Astrocyte (in vitro differentiated cells and primary cell): ENCODE measurements around the gene KCTD10. TPM values are rescaled to one million over a fixed set of nuclear protein-coding genes. Genes with fewer than 3 reads are reported as not detected.

Experiments
- DNase-seq: peaks from one replicate; pipeline ENCODE4 v3.0.0-alpha.2; 2010; ENCODE audit warnings: low read depth
- FAIRE-seq: peaks from 2 replicates; lab custom pipeline; 2011; peaks lifted over from hg19 to GRCh38; lab: Jason Lieb, UNC
- H2AFZ ChIP-seq: 2 replicates; pipeline ENCODE4 v1.6.0; 2012; ENCODE audit warnings: low read depth, low read length, inconsistent platforms
- H3K27ac ChIP-seq: 2 replicates; pipeline ENCODE4 v1.5.1; 2011; ENCODE audit warnings: low read depth, low read length, inconsistent platforms
- H3K27me3 ChIP-seq: 2 replicates; pipeline ENCODE4 v1.6.0; 2011; ENCODE audit warnings: low read length, inconsistent platforms; ENCODE audit not compliant: insufficient read depth
- H3K36me3 ChIP-seq: 2 replicates; pipeline ENCODE4 v1.5.1; 2011; ENCODE audit warnings: low read length, inconsistent platforms; ENCODE audit not compliant: insufficient read depth
- H3K4me1 ChIP-seq: 2 replicates; pipeline ENCODE4 v1.5.1; 2011; ENCODE audit warnings: low read length, inconsistent platforms; ENCODE audit not compliant: insufficient read depth
- H3K4me2 ChIP-seq: 2 replicates; pipeline ENCODE4 v1.6.0; 2012; ENCODE audit warnings: low read length, inconsistent platforms
- H3K4me3 ChIP-seq: 2 replicates; pipeline ENCODE4 v1.5.1; 2011; ENCODE audit warnings: low read depth, mild to moderate bottlenecking, low read length, inconsistent platforms; ENCODE audit not compliant: insufficient read depth
- H3K79me2 ChIP-seq: 2 replicates; pipeline ENCODE4 v1.6.0; 2012; ENCODE audit warnings: mild to moderate bottlenecking, low read length, inconsistent platforms; ENCODE audit not compliant: insufficient read depth
- H3K9ac ChIP-seq: 2 replicates; pipeline ENCODE4 v1.6.0; 2012; ENCODE audit warnings: mild to moderate bottlenecking, low read length, inconsistent platforms
- H3K9me3 ChIP-seq: 2 replicates; pipeline ENCODE4 v1.5.1; 2012; ENCODE audit warnings: low read depth, mild to moderate bottlenecking, low read length, inconsistent platforms; ENCODE audit not compliant: insufficient read depth
- H4K20me1 ChIP-seq: 2 replicates; pipeline ENCODE4 v1.6.0; 2012; ENCODE audit warnings: low read length, inconsistent platforms; ENCODE audit not compliant: insufficient read depth
- H3K27ac Mint-ChIP-seq: one replicate; pipeline ENCODE4 v1.8.0; 2021; ENCODE audit warnings: mild to moderate bottlenecking, mixed read lengths; ENCODE audit not compliant: unreplicated experiment
- H3K27me3 Mint-ChIP-seq: one replicate; pipeline ENCODE4 v1.8.0; 2021; ENCODE audit warnings: low read depth, mixed read lengths; ENCODE audit not compliant: unreplicated experiment
- H3K36me3 Mint-ChIP-seq: one replicate; pipeline ENCODE4 v1.8.0; 2021; ENCODE audit warnings: low read depth, mixed read lengths; ENCODE audit not compliant: unreplicated experiment
- H3K4me1 Mint-ChIP-seq: one replicate; pipeline ENCODE4 v1.8.0; 2021; ENCODE audit warnings: low read depth, mixed read lengths; ENCODE audit not compliant: unreplicated experiment
- H3K4me3 Mint-ChIP-seq: one replicate; pipeline ENCODE4 v1.8.0; 2021; ENCODE audit warnings: mild to moderate bottlenecking, moderate library complexity, mixed read lengths; ENCODE audit not compliant: unreplicated experiment
- H3K9me3 Mint-ChIP-seq: one replicate; pipeline ENCODE4 v1.8.0; 2021; ENCODE audit warnings: mild to moderate bottlenecking, mixed read lengths; ENCODE audit not compliant: unreplicated experiment
- CTCF ChIP-seq: IDR thresholded peaks from 2 replicates; pipeline ENCODE4 v1.5.1; 2011; ENCODE audit warnings: low read depth, mild to moderate bottlenecking, inconsistent platforms, low read length, moderate library complexity; ENCODE audit not compliant: insufficient read depth
- EZH2 ChIP-seq: IDR thresholded peaks from 2 replicates; pipeline ENCODE4 v1.6.1; 2012; ENCODE audit warnings: mild to moderate bottlenecking, low read length, inconsistent platforms; ENCODE audit not compliant: insufficient read depth
- total RNA-seq: library from RNA; stranded (reverse); gene quantifications from 2 replicates; pipeline ENCODE4 v1.2.1, GENCODE V29; 2021

Gene KCTD10
- total RNA-seq, 1 donor from 2014 or later: 118 TPM

- H3K9me3 ChIP-seq: no peaks in the 10 kb centered on the region
- Mint-ChIP-seq H3K27me3 (no peaks in the 10 kb centered on the region), H3K27ac (no peak overlapping the region), H3K36me3 (peaks cover 24% of the 10 kb centered on the region), H3K4me1 (peaks cover 8% of the 10 kb centered on the region), H3K9me3 (no peaks in the 10 kb centered on the region), H3K4me3 (no peak overlapping the region)
- H2AFZ ChIP-seq: no peak overlapping the region
- no peaks in the 10 kb centered on the region for H3K79me2 ChIP-seq
- no peak overlapping the region for H3K4me2 ChIP-seq
- no peaks in the 10 kb centered on the region for H3K27me3 ChIP-seq
- DNase-seq: no peak
- H3K36me3 ChIP-seq: peaks cover 46% of the 10 kb centered on the region
- no peak overlapping the region for H3K9ac ChIP-seq
- H3K27ac ChIP-seq: no peak overlapping the region
- FAIRE-seq: no peak
- H4K20me1 ChIP-seq: no peaks in the 10 kb centered on the region
- TF ChIP-seq CTCF: no peak
- TF ChIP-seq EZH2: no peak
- H3K4me1 ChIP-seq: no peaks in the 10 kb centered on the region
- no peak overlapping the region for H3K4me3 ChIP-seq
Observed at GRCh38 chr12:109503611-109504010, 26.5 kb upstream of the KCTD10 start.

GRCh38 chr12:109502332-109502731 is 25.2 kb upstream of the KCTD10 start:
- no peak overlapping the region for H3K9ac ChIP-seq
- no peak overlapping the region for H3K27ac ChIP-seq
- Mint-ChIP-seq H3K27ac (no peak overlapping the region), H3K9me3 (no peaks in the 10 kb centered on the region), H3K4me3 (no peak overlapping the region), H3K4me1 (peaks cover 17% of the 10 kb centered on the region), H3K36me3 (peaks cover 25% of the 10 kb centered on the region), H3K27me3 (no peaks in the 10 kb centered on the region)
- DNase-seq (no peak), FAIRE-seq (no peak)
- no peak overlapping the region for H3K4me3 ChIP-seq
- peaks cover 38% of the 10 kb centered on the region for H3K36me3 ChIP-seq
- no peaks in the 10 kb centered on the region for H3K79me2 ChIP-seq
- no peaks in the 10 kb centered on the region for H3K9me3 ChIP-seq
- H4K20me1 ChIP-seq: no peaks in the 10 kb centered on the region
- no peak overlapping the region for H2AFZ ChIP-seq
- H3K4me1 ChIP-seq: peaks cover 10% of the 10 kb centered on the region
- no peak for TF ChIP-seq EZH2
- no peak for TF ChIP-seq CTCF
- H3K27me3 ChIP-seq: no peaks in the 10 kb centered on the region
- no peak overlapping the region for H3K4me2 ChIP-seq

GRCh38 chr12:109501299-109501698 is 24.2 kb upstream of the KCTD10 start:
- no peak overlapping the region for H3K4me3 Mint-ChIP-seq
- Histone ChIP-seq H3K4me1 (peaks cover 10% of the 10 kb centered on the region), H3K36me3 (peaks cover 29% of the 10 kb centered on the region), H3K79me2 (no peaks in the 10 kb centered on the region), H3K9me3 (no peaks in the 10 kb centered on the region), H3K4me3 (no peak overlapping the region), H3K4me2 (no peak overlapping the region), H4K20me1 (no peaks in the 10 kb centered on the region), H2AFZ (no peak overlapping the region), H3K9ac (no peak overlapping the region), H3K27me3 (no peaks in the 10 kb centered on the region), H3K27ac (no peak overlapping the region)
- H3K27ac Mint-ChIP-seq: no peak overlapping the region
- H3K4me1 Mint-ChIP-seq: peaks cover 18% of the 10 kb centered on the region
- FAIRE-seq: no peak
- H3K36me3 Mint-ChIP-seq: peaks cover 25% of the 10 kb centered on the region
- no peak for DNase-seq
- no peaks in the 10 kb centered on the region for H3K27me3 Mint-ChIP-seq
- no peak for TF ChIP-seq CTCF
- TF ChIP-seq EZH2: no peak
- H3K9me3 Mint-ChIP-seq: no peaks in the 10 kb centered on the region
